ENCODE results near the gene DENND5A.
"Not testable (repeated sequence)": the region's sequence is repeated elsewhere in the genome, so short reads cannot be mapped to it uniquely, and the experiment has no call there.

DENND5A gene

GRCh38 chr11:9219115-9219514 is 46.0 kb downstream of the DENND5A start:
- no peak for DNase-seq (ENCODE audit: low spot score in 2 of 2)
- in situ Hi-C loops (cut with MboI; ENCODE audit: low sequenced_read_pairs), result no loop called here
- Histone ChIP-seq H3K4me1 (peaks cover 28% of the 10 kb centered on the region), H3K27me3 (ENCODE audit: low read depth) (no peaks in the 10 kb centered on the region), H3K36me3 (replicated peaks) (no peaks in the 10 kb centered on the region; the same call in 1 of the 2 replicates), H3K9me3 (no peaks in the 10 kb centered on the region), H3K4me3 (no peak overlapping the region)

GRCh38 chr11:9214765-9215164 is 50.4 kb downstream of the DENND5A start:
- no peak overlapping the region for H3K4me3 ChIP-seq
- no peaks in the 10 kb centered on the region for H3K27me3 ChIP-seq (ENCODE audit: low read depth)
- in situ Hi-C loops (cut with MboI; ENCODE audit: low sequenced_read_pairs), result no loop called here
- no peaks in the 10 kb centered on the region; the same call in 1 of the 2 replicates for H3K36me3 ChIP-seq (replicated peaks)
- no peaks in the 10 kb centered on the region for H3K9me3 ChIP-seq
- DNase-seq (ENCODE audit: low spot score in 2 of 2), result peak in 1 of 2 experiments; percentile 53
- peaks cover 27% of the 10 kb centered on the region for H3K4me1 ChIP-seq

- in situ Hi-C loops (cut with MboI; ENCODE audit: low sequenced_read_pairs), result no loop called here
- H3K4me1 ChIP-seq, result peaks cover 15% of the 10 kb centered on the region
- no peak for DNase-seq (ENCODE audit: low spot score in 2 of 2)
- H3K4me3 ChIP-seq, result no peak overlapping the region
- no peaks in the 10 kb centered on the region for H3K9me3 ChIP-seq
- H3K27me3 ChIP-seq (ENCODE audit: low read depth), result no peaks in the 10 kb centered on the region
- H3K36me3 ChIP-seq (replicated peaks), result peaks cover 4% of the 10 kb centered on the region; the same call in 1 of the 2 replicates
These were observed 53.8 kb downstream of the DENND5A start for GRCh38 chr11:9211322-9211721.

- H3K27me3 ChIP-seq (ENCODE audit: low read depth), result no peaks in the 10 kb centered on the region
- H3K9me3 ChIP-seq, result no peaks in the 10 kb centered on the region
- H3K4me3 ChIP-seq, result no peak overlapping the region
- DNase-seq (ENCODE audit: low spot score in 2 of 2), result no peak
- peaks cover 12% of the 10 kb centered on the region for H3K4me1 ChIP-seq
- peaks cover 5% of the 10 kb centered on the region; the same call in 1 of the 2 replicates for H3K36me3 ChIP-seq (replicated peaks)
- in situ Hi-C loops (cut with MboI; ENCODE audit: low sequenced_read_pairs), result no loop called here
These were observed 54.2 kb downstream of the DENND5A start for GRCh38 chr11:9210922-9211320.

GRCh38 chr11:9210224-9210921 is 54.8 kb downstream of the DENND5A start:
- no peaks in the 10 kb centered on the region for H3K27me3 ChIP-seq (ENCODE audit: low read depth)
- in situ Hi-C loops (cut with MboI; ENCODE audit: low sequenced_read_pairs), result no loop called here
- DNase-seq (ENCODE audit: low spot score in 2 of 2), result no peak
- peaks cover 5% of the 10 kb centered on the region; the same call in 1 of the 2 replicates for H3K36me3 ChIP-seq (replicated peaks)
- H3K9me3 ChIP-seq, result no peaks in the 10 kb centered on the region
- H3K4me1 ChIP-seq, result peaks cover 8% of the 10 kb centered on the region
- no peak overlapping the region for H3K4me3 ChIP-seq

GRCh38 chr11:9209604-9210003 is 55.5 kb downstream of the DENND5A start:
- DNase-seq (ENCODE audit: low spot score in 2 of 2); in situ Hi-C loops (cut with MboI; ENCODE audit: low sequenced_read_pairs); H3K27me3 ChIP-seq (ENCODE audit: low read depth); H3K4me1 ChIP-seq; H3K9me3 ChIP-seq; H3K4me3 ChIP-seq: not testable (repeated sequence)
- H3K36me3 ChIP-seq (replicated peaks), result peaks cover 11% of the 10 kb centered on the region; the same call in 1 of the 2 replicates

- H3K4me3 ChIP-seq, result no peak overlapping the region
- DNase-seq (ENCODE audit: low spot score in 2 of 2), result no peak
- peaks cover 15% of the 10 kb centered on the region for H3K36me3 ChIP-seq (replicated peaks)
- in situ Hi-C loops (cut with MboI; ENCODE audit: low sequenced_read_pairs), result no loop called here
- H3K27me3 ChIP-seq (ENCODE audit: low read depth), result no peaks in the 10 kb centered on the region
- no peaks in the 10 kb centered on the region for H3K9me3 ChIP-seq
- H3K4me1 ChIP-seq, result peaks cover 4% of the 10 kb centered on the region
These were observed 56.2 kb downstream of the DENND5A start for GRCh38 chr11:9208726-9209501.

- DNase-seq (ENCODE audit: low spot score in 2 of 2), result no peak
- Histone ChIP-seq H3K36me3 (replicated peaks) (peaks cover 29% of the 10 kb centered on the region), H3K4me3 (no peak overlapping the region), H3K4me1 (peaks cover 3% of the 10 kb centered on the region), H3K9me3 (no peaks in the 10 kb centered on the region), H3K27me3 (ENCODE audit: low read depth) (no peaks in the 10 kb centered on the region)
- in situ Hi-C loops (cut with MboI; ENCODE audit: low sequenced_read_pairs), result no loop called here
These were observed 57.9 kb downstream of the DENND5A start for GRCh38 chr11:9207229-9207628.

- in situ Hi-C loops (cut with MboI; ENCODE audit: low sequenced_read_pairs), result no loop called here
- Histone ChIP-seq H3K9me3 (no peaks in the 10 kb centered on the region), H3K4me1 (no peaks in the 10 kb centered on the region), H3K4me3 (no peak overlapping the region), H3K27me3 (ENCODE audit: low read depth) (no peaks in the 10 kb centered on the region), H3K36me3 (replicated peaks) (peaks cover 29% of the 10 kb centered on the region)
- DNase-seq (ENCODE audit: low spot score in 2 of 2), result no peak
These were observed 58.7 kb downstream of the DENND5A start for GRCh38 chr11:9206496-9206895.

- DNase-seq (ENCODE audit: low spot score in 2 of 2), result no peak
- Histone ChIP-seq H3K9me3 (no peaks in the 10 kb centered on the region), H3K36me3 (replicated peaks) (peaks cover 29% of the 10 kb centered on the region), H3K4me3 (no peak overlapping the region), H3K27me3 (ENCODE audit: low read depth) (no peaks in the 10 kb centered on the region), H3K4me1 (no peaks in the 10 kb centered on the region)
- in situ Hi-C loops (cut with MboI; ENCODE audit: low sequenced_read_pairs), result no loop called here
These were observed 61.3 kb downstream of the DENND5A start for GRCh38 chr11:9203691-9204311.

- Histone ChIP-seq H3K36me3 (replicated peaks) (peaks cover 30% of the 10 kb centered on the region), H3K9me3 (no peaks in the 10 kb centered on the region), H3K4me3 (no peak overlapping the region), H3K4me1 (no peaks in the 10 kb centered on the region), H3K27me3 (ENCODE audit: low read depth) (no peaks in the 10 kb centered on the region)
- DNase-seq (ENCODE audit: low spot score in 2 of 2), result no peak
- in situ Hi-C loops (cut with MboI; ENCODE audit: low sequenced_read_pairs), result no loop called here
These were observed 63.6 kb downstream of the DENND5A start for GRCh38 chr11:9201372-9202162.

- no peaks in the 10 kb centered on the region for H3K9me3 ChIP-seq
- H3K4me1 ChIP-seq, result no peaks in the 10 kb centered on the region
- H3K36me3 ChIP-seq (replicated peaks), result peaks cover 27% of the 10 kb centered on the region
- no peak overlapping the region for H3K4me3 ChIP-seq
- in situ Hi-C loops (cut with MboI; ENCODE audit: low sequenced_read_pairs), result no loop called here
- DNase-seq (ENCODE audit: low spot score in 2 of 2), result no peak
- no peaks in the 10 kb centered on the region for H3K27me3 ChIP-seq (ENCODE audit: low read depth)
These were observed 64.7 kb downstream of the DENND5A start for GRCh38 chr11:9200471-9200870.

GRCh38 chr11:9193316-9193715 is 71.8 kb downstream of the DENND5A start:
- no peak for DNase-seq (ENCODE audit: low spot score in 2 of 2)
- no peak overlapping the region for H3K4me3 ChIP-seq
- H3K4me1 ChIP-seq, result no peaks in the 10 kb centered on the region
- no peaks in the 10 kb centered on the region for H3K27me3 ChIP-seq (ENCODE audit: low read depth)
- in situ Hi-C loops (cut with MboI; ENCODE audit: low sequenced_read_pairs), result no loop called here
- peaks cover 15% of the 10 kb centered on the region for H3K9me3 ChIP-seq
- H3K36me3 ChIP-seq (replicated peaks), result peaks cover 41% of the 10 kb centered on the region

Measured in HAP-1 (cell line).